ENCODE results near the gene CPA1.

GRCh38 chr7:130398526-130399090 is 18.3 kb downstream of the CPA1 start:
- TF ChIP-seq POLR2A (IDR thresholded peaks at IDR 0.05; ENCODE audit: low read length) (no peak), GATA1 (IDR thresholded peaks at IDR 0.05; ENCODE audit: low read depth, low read length) (no peak)
